SK-N-MC (cell line): ENCODE measurements around the gene SH3D19.
A peak's percentile ranks its signal among the peaks of the same experiment; 100 is the strongest.
"Not testable (repeated sequence)": the region's sequence is repeated elsewhere in the genome, so short reads cannot be mapped to it uniquely, and the experiment has no call there.

Experiments
- DNase-seq: peaks from one replicate; pipeline ENCODE4 v3.0.0-alpha.2; 2011; ENCODE audit warnings: low read depth, low spot score
- H3K27ac ChIP-seq: fragments of 200-600 bp; sonication (generic); 2 replicates; pipeline ENCODE4 v1.5.1; 2016; ENCODE audit warnings: mixed run types
- H3K36me3 ChIP-seq: fragments of 200-600 bp; sonication (generic); 2 replicates; pipeline ENCODE4 v1.6.1; 2017; ENCODE audit warnings: antibody characterized with exemption, low read length, mixed read lengths; ENCODE audit not compliant: insufficient read depth
- H3K4me3 ChIP-seq: fragments of 200-600 bp; sonication (generic); 2 replicates; pipeline ENCODE4 v1.5.1; 2016
- H3K9ac ChIP-seq: fragments of 200-600 bp; sonication (generic); 2 replicates; pipeline ENCODE4 v1.8.0; 2017; ENCODE audit warnings: mixed run types, mixed read lengths; ENCODE audit not compliant: insufficient read length
- H3K9me3 ChIP-seq: fragments of 200-600 bp; sonication (generic); 2 replicates; pipeline ENCODE4 v1.6.1; 2017; ENCODE audit warnings: low read depth, mild to moderate bottlenecking, antibody characterized with exemption, low read length, moderate library complexity, mixed read lengths
- EZH2 ChIP-seq: fragments of 200-600 bp; sonication (generic); IDR thresholded peaks from one replicate; pipeline ENCODE4 v1.6.1; 2017; ENCODE audit warnings: antibody characterized with exemption
- FOXP2 ChIP-seq: optimal IDR thresholded peaks from 2 replicates; pipeline ENCODE3; 2011; ENCODE audit warnings: mild to moderate bottlenecking, moderate library complexity; ENCODE audit not compliant: insufficient read depth; ENCODE audit errors: extremely low read length, control extremely low read depth
- POLR2AphosphoS5 ChIP-seq: IDR thresholded peaks from 2 replicates; pipeline ENCODE4 v1.6.1; 2012; ENCODE audit warnings: mild to moderate bottlenecking, low read depth, low read length, borderline replicate concordance

The SH3D19 gene

GRCh38 chr4:151296227-151296626, 29.2 kb downstream of the SH3D19 start:
- H3K27ac ChIP-seq, result no peak overlapping the region
- TF ChIP-seq EZH2, result no peak
- no peak for TF ChIP-seq FOXP2
- no peak for TF ChIP-seq POLR2AphosphoS5
- no peak for DNase-seq

GRCh38 chr4:151294833-151295496, 30.4 kb downstream of the SH3D19 start:
- H3K27ac ChIP-seq, result no peak overlapping the region
- no peaks in the 10 kb centered on the region for H3K36me3 ChIP-seq
- H3K4me3 ChIP-seq, result no peak overlapping the region
- H3K9ac ChIP-seq, result no peak overlapping the region
- TF ChIP-seq EZH2 (no peak), FOXP2 (no peak), POLR2AphosphoS5 (no peak)
- no peak for DNase-seq
- no peaks in the 10 kb centered on the region for H3K9me3 ChIP-seq

More at GRCh38 chr4:151296227-151296626, 29.2 kb downstream of the SH3D19 start:
- no peaks in the 10 kb centered on the region for H3K9me3 ChIP-seq
- no peaks in the 10 kb centered on the region for H3K36me3 ChIP-seq
- no peak overlapping the region for H3K9ac ChIP-seq
- H3K4me3 ChIP-seq, result no peak overlapping the region

- H3K9me3 ChIP-seq, result no peaks in the 10 kb centered on the region
- H3K9ac ChIP-seq, result no peak overlapping the region
- H3K4me3 ChIP-seq, result no peak overlapping the region
- no peak overlapping the region for H3K27ac ChIP-seq
- no peaks in the 10 kb centered on the region for H3K36me3 ChIP-seq
- no peak for TF ChIP-seq POLR2AphosphoS5
- no peak for TF ChIP-seq FOXP2
- TF ChIP-seq EZH2, result no peak
- DNase-seq, result no peak
These were observed 33.4 kb downstream of the SH3D19 start for GRCh38 chr4:151292038-151292437.

- TF ChIP-seq POLR2AphosphoS5, result no peak
- TF ChIP-seq FOXP2, result no peak
- no peak for TF ChIP-seq EZH2
- DNase-seq, result no peak
- H3K4me3 ChIP-seq, result no peak overlapping the region
- no peak overlapping the region for H3K27ac ChIP-seq
- no peaks in the 10 kb centered on the region for H3K36me3 ChIP-seq
- no peak overlapping the region for H3K9ac ChIP-seq
- no peaks in the 10 kb centered on the region for H3K9me3 ChIP-seq
These were observed 33.9 kb downstream of the SH3D19 start for GRCh38 chr4:151291485-151291884.

GRCh38 chr4:151287409-151287808, 38.0 kb downstream of the SH3D19 start:
- Histone ChIP-seq H3K36me3 (no peaks in the 10 kb centered on the region), H3K9ac (no peak overlapping the region)
- DNase-seq, result no peak

GRCh38 chr4:151284534-151285245, 40.7 kb downstream of the SH3D19 start:
- H3K27ac ChIP-seq, result no peak overlapping the region
- no peak overlapping the region for H3K4me3 ChIP-seq
- no peak overlapping the region for H3K9ac ChIP-seq

More at GRCh38 chr4:151287409-151287808, 38.0 kb downstream of the SH3D19 start:
- Histone ChIP-seq H3K9me3 (no peaks in the 10 kb centered on the region), H3K27ac (no peak overlapping the region), H3K4me3 (no peak overlapping the region)
- TF ChIP-seq EZH2, result no peak
- TF ChIP-seq POLR2AphosphoS5, result no peak
- TF ChIP-seq FOXP2, result no peak

GRCh38 chr4:151276787-151277562, 48.4 kb downstream of the SH3D19 start, which contains the start of gene PRSS48:
PRSS48 (plus strand) TSS chr4:151277161; CDS start chr4:151277173, 12 bp downstream.
- no peaks in the 10 kb centered on the region for H3K36me3 ChIP-seq
- peak; percentile 5 for DNase-seq
- no peak within 1 kb of the TSS for H3K9ac ChIP-seq
- H3K9me3 ChIP-seq, result no peaks in the 10 kb centered on the region
- no peak within 1 kb of the TSS for H3K4me3 ChIP-seq
- H3K27ac ChIP-seq, result no peak within 1 kb of the TSS
- TF ChIP-seq FOXP2 (no peak), EZH2 (no peak), POLR2AphosphoS5 (no peak)

More at GRCh38 chr4:151284534-151285245, 40.7 kb downstream of the SH3D19 start:
- no peaks in the 10 kb centered on the region for H3K9me3 ChIP-seq
- H3K36me3 ChIP-seq, result no peaks in the 10 kb centered on the region
- DNase-seq, result no peak
- TF ChIP-seq EZH2, result no peak

GRCh38 chr4:151268905-151269304, 56.5 kb downstream of the SH3D19 start:
- H3K4me3 ChIP-seq, H3K36me3 ChIP-seq, DNase-seq, H3K27ac ChIP-seq, H3K9ac ChIP-seq, H3K9me3 ChIP-seq: not testable (repeated sequence)
